ENCODE data around the gene FAM217A.

Gene FAM217A

DNA sequence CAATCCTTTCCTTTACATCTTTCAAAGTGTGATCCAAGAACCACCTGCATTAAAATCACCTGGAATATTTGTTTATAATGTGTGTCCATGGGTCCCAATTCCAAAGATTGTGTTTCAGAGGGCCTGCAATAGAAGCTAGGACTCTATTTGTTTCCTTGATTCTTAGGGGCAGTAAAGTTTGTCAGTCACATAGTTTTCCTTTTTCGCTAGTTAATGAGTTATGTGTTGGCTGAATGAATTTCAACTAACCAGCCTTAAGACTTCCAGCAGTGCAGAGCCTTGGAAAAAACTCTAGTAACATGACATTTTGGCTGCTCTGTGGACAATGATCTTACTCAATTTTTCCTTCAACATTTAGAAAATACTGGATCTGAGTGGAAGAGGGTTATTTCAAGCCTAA, 11.3 kb downstream of the FAM217A start:
- H3K4me3 ChIP-seq (replicated peaks; ENCODE audit: low read depth, low read length), result no peak overlapping the region
- TF ChIP-seq, protein P1, sequence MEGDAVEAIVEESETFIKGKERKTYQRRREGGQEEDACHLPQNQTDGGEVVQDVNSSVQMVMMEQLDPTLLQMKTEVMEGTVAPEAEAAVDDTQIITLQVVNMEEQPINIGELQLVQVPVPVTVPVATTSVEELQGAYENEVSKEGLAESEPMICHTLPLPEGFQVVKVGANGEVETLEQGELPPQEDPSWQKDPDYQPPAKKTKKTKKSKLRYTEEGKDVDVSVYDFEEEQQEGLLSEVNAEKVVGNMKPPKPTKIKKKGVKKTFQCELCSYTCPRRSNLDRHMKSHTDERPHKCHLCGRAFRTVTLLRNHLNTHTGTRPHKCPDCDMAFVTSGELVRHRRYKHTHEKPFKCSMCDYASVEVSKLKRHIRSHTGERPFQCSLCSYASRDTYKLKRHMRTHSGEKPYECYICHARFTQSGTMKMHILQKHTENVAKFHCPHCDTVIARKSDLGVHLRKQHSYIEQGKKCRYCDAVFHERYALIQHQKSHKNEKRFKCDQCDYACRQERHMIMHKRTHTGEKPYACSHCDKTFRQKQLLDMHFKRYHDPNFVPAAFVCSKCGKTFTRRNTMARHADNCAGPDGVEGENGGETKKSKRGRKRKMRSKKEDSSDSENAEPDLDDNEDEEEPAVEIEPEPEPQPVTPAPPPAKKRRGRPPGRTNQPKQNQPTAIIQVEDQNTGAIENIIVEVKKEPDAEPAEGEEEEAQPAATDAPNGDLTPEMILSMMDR (IDR thresholded peaks at IDR 0.05; ENCODE audit: low read depth, low read length, missing control alignments), result no peak
- DNase-seq (ENCODE audit: extremely low read depth, low read depth), result no peak

DNA sequence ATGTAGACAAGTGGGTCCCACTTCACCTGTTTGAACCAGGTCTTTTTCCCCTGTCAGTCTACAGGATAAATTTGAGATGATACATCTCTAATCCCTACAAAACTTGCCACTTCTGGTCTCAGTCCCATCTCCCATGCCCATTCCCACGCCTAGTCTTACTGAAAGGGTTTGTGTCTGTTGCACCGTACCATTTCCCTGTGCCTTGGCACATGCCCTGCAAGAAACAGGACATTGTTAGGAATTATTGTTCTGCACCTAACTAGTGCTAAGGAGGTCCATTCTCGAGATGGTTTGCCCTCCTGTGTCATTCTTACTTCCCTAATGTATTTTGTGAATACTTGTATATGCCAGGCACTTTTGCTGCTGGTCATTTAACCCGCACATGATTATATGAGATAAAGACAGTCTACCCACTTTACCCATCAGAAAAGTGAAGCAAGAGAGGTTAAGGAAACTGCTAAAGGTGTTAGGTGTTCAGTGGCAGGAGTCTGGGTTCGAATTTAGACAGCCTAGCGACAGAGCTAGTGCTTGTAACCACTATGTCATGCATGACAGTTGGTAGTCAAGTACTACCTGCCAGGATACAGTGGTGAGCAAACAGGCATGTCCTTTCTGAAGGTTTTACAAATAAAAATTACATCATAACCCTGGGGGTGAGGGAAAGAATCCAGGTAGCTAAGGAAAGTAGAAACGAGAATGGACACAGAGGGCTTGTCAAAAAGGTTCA, 12.7 kb downstream of the FAM217A start:
- no peak overlapping the region for H3K4me3 ChIP-seq (replicated peaks; ENCODE audit: low read depth, low read length)
- no peak for DNase-seq (ENCODE audit: extremely low read depth, low read depth)
- TF ChIP-seq, protein P1 (IDR thresholded peaks at IDR 0.05; ENCODE audit: low read depth, low read length, missing control alignments), result no peak

DNA sequence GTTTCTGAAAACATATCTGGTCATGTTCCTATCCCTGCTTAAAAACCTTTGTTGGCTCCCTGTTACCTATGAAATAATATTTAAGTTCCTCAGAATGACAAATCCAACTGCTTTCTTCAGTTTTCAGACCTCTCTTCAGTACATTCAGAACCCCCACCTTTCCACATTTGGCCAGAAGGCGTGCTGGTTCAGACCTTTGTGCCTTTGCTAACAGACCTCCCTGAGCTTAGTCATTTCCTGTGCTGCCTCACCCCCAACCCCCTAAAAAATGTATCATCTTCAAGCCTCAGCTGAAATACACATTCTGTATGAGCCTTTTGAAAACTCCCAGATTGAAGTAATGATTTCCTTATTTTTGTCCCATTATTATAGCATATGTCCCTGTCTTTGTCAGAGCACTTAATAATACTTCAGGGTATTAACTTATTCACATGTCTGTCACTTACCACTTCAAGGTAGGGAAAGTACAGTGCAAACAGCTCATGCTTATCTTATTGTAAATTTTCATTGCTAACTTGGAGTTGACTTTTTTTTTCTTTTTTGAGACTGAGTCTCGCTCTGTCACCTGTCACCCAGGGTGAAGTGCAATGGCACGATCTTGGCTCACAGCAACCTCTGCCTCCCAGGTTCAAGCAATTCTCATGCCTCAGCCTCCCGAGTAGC, 19.7 kb downstream of the FAM217A start:
- peak; percentile 63 for DNase-seq (ENCODE audit: extremely low read depth, low read depth)
- H3K4me3 ChIP-seq (replicated peaks; ENCODE audit: low read depth, low read length), result no peak overlapping the region
- TF ChIP-seq, protein P1 (IDR thresholded peaks at IDR 0.05; ENCODE audit: low read depth, low read length, missing control alignments), result no peak

DNA sequence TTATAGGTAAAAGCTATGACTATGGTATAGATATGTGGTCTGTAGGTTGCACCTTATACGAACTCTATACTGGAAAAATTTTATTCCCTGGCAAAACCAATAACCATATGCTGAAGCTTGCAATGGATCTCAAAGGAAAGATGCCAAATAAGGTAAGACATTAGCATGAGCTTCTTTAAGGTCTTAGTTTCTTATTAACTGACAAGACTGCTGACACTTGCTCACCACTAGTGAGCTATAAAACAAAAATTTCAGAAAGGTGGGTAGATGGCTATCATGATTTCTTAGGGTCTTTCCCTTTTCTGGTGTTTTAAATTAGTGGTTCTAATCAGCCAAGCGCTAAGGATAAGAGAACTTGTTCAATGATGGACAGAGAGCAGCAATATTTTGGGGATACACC, 21.9 kb downstream of the FAM217A start:
- no peak for DNase-seq (ENCODE audit: extremely low read depth, low read depth)

DNA sequence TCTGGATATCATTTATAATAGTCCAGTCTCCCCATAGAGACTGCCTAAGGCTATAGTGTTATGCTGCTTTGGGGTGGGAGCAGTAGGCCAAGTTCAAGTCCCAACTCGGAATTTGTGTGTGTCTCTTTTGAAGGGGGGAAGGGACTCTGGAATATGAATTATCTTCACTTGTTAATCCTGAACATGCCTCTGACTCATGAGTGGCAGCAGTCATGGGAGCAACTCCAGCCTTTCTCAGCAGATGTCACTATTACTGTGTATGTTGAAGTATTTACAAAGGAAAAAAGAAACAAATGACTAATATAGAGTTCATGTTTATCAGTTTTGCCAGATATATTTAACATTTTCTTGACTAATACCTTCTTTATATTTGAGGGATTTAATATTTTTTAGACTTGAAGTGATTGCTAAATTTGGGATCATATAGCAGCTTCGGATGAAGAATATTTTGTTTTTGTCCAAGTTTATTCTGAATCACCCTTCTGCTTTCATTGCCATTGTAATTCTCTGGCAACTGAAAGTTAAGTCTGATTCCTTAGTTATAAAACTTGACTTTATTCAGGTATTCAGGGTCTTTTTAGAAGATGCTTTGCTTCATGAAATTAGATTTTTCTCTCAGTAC, 23.4 kb downstream of the FAM217A start:
- no peak overlapping the region for H3K4me3 ChIP-seq (replicated peaks; ENCODE audit: low read depth, low read length)
- TF ChIP-seq, protein P1 (IDR thresholded peaks at IDR 0.05; ENCODE audit: low read depth, low read length, missing control alignments), result peak; percentile 30
- peak; percentile 38 for DNase-seq (ENCODE audit: extremely low read depth, low read depth)

More for the DNA sequence above, 21.9 kb downstream of the FAM217A start:
- TF ChIP-seq, protein P1 (IDR thresholded peaks at IDR 0.05; ENCODE audit: low read depth, low read length, missing control alignments), result no peak
- no peak overlapping the region for H3K4me3 ChIP-seq (replicated peaks; ENCODE audit: low read depth, low read length)

DNA sequence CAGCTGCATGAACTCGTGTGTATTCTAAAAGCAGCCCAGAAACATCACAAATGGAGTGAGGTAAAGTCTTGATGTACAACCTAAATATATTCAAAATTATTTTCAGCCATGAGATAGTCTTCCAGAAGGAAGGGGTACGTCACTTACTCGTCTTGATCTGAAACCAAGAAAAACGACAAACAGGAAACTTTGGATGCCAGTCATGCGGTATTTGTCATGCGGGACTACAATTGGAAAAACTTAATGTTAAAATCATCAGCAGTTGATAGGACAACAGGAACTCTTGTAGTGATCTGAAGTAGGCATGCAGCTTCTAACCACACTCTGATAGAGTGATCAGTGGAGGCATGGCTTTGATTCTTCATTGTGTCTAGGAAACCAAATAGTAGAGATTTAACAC, 29.7 kb downstream of the FAM217A start:
- H3K4me3 ChIP-seq (replicated peaks; ENCODE audit: low read depth, low read length), result no peak overlapping the region
- no peak for DNase-seq (ENCODE audit: extremely low read depth, low read depth)
- TF ChIP-seq, protein P1 (IDR thresholded peaks at IDR 0.05; ENCODE audit: low read depth, low read length, missing control alignments), result no peak

Measured in HFF-Myc (cell line).